Middle frontal gyrus (tissue), 1 donor: ENCODE measurements around the gene RBCK1.
A peak's percentile ranks its signal among the peaks of the same experiment; 100 is the strongest.

ENCODE experiments used
- DNase-seq: peaks from one replicate; pipeline ENCODE4 v3.0.0-alpha.2; 2015; ENCODE audit warnings: low spot score; ENCODE audit errors: extremely low spot score

The RBCK1 gene

GRCh38 chr20:397432-398237 is 10.5 kb upstream of the RBCK1 start:
- DNase-seq = no peak

GRCh38 chr20:399182-399707 is 8.9 kb upstream of the RBCK1 start:
- no peak for DNase-seq

- no peak for DNase-seq
Observed at GRCh38 chr20:400128-400453, 8.0 kb upstream of the RBCK1 start.

GRCh38 chr20:400454-401275 is 7.4 kb upstream of the RBCK1 start:
- DNase-seq = peak; percentile 9

- no peak for DNase-seq
Observed at GRCh38 chr20:401682-402495, 6.2 kb upstream of the RBCK1 start.

GRCh38 chr20:402496-402885 is 5.6 kb upstream of the RBCK1 start:
- no peak for DNase-seq

- DNase-seq = no peak
Observed at GRCh38 chr20:402898-403581, 5.1 kb upstream of the RBCK1 start.

GRCh38 chr20:403582-403957 is 4.5 kb upstream of the RBCK1 start:
- DNase-seq = no peak

- no peak for DNase-seq
Observed at GRCh38 chr20:404088-404487, 4.0 kb upstream of the RBCK1 start.

- DNase-seq = no peak
Observed at GRCh38 chr20:406200-407132, 1.6 kb upstream of the RBCK1 start.

- peak; percentile 8 for DNase-seq
Observed at GRCh38 chr20:407133-407952, 756 bp upstream of the RBCK1 start.

- DNase-seq = no peak
Observed at GRCh38 chr20:408843-409696, 971 bp downstream of the RBCK1 start.

GRCh38 chr20:409697-410559 is 1.8 kb downstream of the RBCK1 start:
- no peak for DNase-seq

- DNase-seq = no peak
Observed at GRCh38 chr20:412081-412480, 4.0 kb downstream of the RBCK1 start.

- DNase-seq = no peak
Observed at GRCh38 chr20:414161-414560, 6.1 kb downstream of the RBCK1 start.

- DNase-seq = no peak
Observed at GRCh38 chr20:415820-416322, 7.8 kb downstream of the RBCK1 start.
